ENCODE data around the gene GCNA.
"Not testable (repeated sequence)": the region's sequence is repeated elsewhere in the genome, so short reads cannot be mapped to it uniquely, and the experiment has no call there.

Gene GCNA

DNA sequence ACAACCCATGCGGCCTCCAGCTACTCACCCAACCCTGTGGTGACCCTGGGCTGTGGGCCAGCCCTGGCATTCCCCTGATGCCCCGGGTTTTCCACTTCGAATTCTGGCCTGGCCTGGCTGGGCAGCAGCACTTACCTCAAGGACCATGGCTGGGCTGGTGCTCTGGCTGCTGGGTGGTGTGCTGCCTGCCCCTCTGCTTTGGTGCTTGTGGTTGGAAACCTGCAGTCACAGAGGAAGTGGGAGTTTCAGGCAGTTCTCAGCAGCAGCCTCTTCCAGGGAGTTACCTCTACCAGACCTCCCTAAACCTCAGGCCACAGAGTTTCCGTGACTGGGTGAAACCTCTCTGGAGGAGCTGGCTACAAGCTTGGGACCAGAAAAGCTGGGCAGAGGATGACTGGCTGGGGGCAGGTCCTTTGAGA lies 40.1 kb downstream of the GCNA start, which contains the start of gene CXCR3:
CXCR3 (minus strand) TSS at position 209 of the 419 bp plus-strand sequence; CDS start at position 147, 62 bp downstream.
- no peak for DNase-seq

DNA sequence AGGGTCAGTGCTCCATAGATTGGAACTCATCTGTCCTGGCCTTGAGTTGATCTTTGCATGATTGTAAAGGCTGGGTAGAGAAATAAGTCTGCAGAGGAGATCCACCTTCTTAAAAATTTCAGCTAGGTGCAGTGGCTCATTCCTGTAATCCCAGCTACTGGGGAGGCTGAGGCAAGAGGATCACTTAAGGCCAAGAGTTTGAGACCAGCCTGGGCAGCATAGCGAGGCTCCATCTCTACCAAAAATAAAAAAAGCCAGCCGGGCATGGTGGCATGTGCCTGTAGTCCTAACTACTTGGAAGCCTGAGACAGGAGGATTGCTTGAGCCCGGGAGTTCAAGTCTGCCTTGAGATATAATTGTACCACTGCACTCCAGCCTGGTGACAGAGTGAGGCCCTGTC lies 40.5 kb downstream of the GCNA start:
- DNase-seq = no peak

DNA sequence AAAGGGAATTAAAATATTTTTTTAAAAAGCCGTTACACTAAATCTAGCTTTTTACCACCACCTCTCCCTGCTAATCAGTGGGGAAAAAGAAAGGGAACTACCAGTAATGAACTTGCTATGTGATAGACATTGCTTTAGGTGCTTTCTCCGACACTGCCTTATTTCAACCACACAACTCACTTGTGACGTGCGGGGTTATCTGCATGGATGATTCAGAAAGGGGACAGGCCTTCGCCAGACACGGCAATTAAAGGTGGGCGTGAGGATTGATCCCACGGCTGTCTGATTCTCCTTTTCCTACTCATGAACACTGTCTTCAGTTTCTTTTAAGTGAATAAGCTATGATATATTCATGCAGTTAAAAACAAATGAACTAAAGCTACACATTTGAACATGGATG lies 41.0 kb downstream of the GCNA start:
- no peak for DNase-seq

DNA sequence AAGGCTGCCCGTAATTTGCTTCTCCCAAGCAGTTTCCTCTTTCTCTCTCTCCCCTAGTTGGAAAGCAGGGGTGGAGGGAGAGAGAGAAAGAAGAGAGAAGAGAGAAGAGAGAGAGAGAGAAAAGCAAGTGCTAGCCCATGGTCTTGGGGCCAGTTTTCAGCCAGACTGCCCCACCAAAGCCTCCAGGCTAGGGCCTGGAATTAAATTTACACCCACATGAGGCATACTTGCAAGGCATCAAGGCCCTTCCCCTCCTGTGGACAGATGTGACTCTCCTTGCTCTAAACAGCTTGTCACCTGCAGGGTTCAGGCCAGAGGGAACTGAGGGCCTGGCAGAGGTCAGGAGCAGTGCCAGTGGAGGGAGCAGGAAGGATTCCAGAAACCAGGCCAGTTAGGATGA lies 41.7 kb downstream of the GCNA start:
- no peak for DNase-seq

DNA sequence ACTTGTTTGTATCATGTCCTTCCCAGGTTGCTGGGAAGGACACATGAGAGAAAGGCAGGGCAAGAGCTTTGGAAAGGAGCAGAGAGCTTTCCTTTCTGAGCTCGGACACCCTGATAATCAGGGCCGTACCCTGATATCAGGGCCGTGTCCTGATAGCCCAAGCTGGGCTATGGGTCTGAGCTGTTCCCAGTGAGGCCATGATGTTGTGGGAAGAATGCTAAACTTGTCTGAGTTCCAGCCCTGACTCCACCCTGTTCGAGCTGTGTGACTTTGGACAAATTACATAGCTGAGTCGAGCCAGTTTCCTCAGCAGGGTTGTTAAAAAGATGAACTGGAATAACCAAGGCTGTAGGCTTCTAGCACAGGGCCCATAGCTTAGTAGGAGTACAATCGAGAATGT lies 43.4 kb downstream of the GCNA start:
- no peak for DNase-seq

DNA sequence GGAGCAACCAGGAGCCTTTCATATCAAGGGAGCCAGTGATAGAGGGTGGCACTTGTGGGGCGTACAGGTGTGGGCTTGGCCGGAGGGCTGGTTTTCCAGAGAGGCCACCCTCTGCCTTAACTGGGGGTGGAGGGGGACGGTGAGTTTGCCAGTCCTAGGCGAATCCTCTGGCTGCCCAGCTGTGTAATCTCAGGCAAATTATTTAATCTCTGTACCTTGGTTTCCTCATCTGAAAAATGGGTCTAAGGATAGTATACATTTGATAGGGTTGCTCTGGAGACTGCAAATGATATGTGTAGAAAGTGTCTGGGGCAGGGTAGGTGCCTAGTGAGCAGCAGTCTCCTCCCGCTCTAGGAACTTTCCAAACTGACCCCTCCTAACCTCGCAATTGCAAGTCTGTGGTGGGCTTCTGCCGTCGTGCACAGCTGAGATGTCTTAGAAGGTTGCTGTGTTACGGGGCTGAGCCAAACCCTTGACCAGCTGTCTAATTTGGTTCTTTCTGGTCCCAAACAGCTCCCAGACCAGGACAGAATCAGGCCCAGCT lies 43.9 kb downstream of the GCNA start:
- DNase-seq = no peak

DNA sequence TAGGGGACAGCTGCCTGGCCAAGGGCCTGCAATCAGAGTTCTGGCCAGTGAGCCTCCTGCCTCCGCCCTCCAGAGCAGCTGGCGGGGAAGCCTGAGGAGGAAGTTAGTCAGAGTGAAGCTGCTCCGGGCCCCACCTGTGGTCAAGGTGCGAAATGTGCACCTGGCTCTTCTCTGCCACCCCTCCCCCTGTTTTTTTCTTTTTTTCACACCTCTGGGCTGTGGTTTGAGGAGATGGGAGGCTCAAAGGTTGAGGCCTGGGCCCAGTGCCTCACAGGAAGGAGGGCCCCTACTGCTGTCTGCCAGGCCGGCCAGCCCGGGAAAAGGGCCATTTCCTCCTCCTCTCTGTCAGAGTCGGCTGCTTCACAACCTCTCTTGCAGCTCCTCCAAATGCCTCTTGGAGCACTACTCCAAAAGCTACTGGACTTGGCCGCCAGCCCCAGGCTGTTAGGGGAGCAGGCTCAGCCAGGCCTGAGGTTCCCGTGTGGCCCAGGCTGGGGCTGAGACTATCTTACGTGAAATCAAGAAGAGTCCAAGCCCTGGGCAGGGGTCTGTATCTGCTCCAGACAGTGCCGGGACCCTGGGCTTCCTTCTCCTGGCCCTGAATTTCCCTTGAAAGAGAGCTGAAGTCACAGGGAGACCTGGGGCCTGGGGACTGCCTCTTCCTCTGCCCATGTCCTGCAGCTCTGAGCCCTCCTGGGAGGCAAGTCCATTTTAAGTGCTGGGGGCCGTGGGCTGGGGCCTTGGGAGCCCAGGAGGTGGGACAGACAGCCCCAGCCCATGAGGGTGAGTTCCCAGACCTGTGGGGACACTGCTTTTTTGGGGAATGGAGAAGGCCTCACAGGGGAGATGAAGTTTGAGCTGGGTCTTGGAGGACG lies 44.6 kb downstream of the GCNA start:
- no peak for DNase-seq

DNA sequence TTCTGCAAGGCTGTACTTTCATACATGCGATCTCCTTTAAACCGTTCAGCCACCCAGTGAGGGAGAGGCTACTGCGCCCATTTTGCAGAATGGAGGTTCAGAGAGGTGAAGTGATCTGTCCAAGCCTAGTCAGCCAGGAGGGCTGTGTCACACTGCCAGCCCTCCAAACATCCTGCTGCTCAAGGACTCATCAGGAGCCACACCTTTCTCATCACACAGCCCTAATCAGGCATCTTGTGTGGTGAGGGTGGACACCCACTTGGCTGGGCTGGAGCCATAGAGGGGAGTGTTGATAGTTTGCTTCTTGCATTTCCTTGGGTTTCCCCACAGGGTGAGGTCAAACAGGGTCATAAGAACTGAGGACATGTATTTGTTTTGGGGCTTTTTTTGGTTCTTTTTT lies 45.5 kb downstream of the GCNA start:
- no peak for DNase-seq

DNA sequence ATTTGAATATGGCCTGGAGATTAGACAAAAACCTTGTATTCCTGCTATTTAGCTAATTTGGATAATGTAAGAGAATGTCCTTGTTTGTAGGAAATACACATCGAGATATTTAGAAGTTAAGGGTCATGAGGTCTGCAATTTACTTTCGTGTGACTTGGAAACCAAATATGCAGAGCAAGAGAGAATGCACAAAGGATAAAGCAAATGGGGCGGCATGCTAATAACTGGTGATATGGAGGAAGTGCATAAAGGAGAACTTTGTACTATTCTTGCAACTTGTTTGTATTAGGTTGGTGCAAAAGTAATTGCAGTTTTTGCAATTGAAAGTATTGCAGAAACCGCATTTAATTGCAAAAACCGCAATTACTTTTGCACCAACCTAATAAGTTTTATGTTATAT lies 47.2 kb downstream of the GCNA start:
- no peak for DNase-seq

DNA sequence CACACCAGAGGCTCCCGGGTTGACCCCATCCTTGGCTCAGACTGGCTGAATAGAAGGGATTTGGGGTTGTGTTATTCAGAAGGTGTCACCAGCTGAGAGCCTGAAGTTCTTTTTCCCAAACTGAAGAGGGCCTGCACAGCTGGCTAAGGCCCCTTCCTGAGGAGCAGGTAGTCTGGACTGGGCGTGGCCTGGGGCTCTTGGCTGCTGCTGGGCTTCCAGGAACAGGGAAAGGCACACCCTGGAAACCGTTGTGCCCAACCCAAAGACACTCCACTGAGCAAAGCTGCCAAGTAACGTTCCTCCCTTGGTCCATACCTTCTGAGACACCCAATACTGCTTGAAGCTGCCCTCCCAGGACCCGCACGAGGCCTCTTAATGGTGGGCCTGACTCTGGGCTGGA lies 48.3 kb downstream of the GCNA start:
- DNase-seq = no peak

DNA sequence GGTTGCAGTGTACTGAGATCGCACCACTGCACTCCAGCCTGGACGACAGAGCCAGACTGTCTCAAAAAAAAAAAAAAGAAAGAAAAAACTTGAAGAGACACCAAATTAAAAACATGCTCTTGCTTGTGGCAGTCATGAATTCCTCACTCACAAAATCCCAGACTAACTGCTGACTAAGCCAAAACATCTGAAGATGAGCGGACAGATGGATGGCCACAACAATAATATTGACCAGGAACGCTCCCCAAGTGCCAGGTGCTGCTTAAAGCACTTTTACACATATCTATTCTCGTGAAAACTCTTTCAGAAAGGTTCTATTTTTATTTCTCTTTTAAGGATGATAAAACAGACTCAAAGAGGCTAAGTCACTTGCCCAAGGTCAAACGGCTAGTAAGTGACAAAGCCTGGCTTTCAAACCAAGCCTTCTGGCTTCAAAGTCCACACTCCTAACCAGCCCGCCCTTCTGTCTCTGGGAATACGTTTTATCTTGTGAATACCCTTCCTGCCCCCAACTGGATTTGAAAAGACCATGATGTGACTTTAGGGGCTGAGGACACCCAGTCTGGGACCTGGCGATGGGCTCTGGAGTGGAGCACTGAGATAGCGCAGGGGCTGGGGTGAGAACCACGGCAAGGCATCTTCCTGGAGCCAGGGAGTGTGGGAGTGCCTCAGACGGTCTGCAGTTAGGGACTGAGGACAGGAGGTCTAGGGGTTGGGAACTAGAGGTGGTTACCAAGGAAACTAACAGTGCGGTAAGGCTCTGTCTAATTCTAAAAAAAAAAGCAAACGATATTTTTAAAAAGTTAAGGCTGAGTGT lies 49.6 kb downstream of the GCNA start:
- no peak for DNase-seq

DNA sequence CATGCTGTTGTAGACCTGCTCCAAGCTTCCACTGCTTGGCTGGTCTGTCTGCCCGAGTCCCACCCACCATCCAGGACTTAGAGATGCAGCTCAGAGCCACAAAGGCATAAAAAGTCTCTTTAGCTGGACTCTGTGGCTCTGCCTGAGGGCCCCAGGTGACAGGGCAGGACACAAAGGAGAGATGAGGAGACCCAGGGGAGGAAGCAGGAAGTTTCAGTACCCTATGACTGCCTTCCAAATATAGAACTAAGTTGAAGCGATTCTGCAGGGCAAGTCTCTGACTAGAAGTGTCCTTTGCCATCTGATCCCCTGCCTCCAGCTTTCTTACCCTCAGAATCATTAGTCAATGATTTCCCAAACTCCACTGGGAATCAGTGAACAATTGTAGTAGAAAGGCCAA lies 51.2 kb downstream of the GCNA start:
- DNase-seq = no peak

DNA sequence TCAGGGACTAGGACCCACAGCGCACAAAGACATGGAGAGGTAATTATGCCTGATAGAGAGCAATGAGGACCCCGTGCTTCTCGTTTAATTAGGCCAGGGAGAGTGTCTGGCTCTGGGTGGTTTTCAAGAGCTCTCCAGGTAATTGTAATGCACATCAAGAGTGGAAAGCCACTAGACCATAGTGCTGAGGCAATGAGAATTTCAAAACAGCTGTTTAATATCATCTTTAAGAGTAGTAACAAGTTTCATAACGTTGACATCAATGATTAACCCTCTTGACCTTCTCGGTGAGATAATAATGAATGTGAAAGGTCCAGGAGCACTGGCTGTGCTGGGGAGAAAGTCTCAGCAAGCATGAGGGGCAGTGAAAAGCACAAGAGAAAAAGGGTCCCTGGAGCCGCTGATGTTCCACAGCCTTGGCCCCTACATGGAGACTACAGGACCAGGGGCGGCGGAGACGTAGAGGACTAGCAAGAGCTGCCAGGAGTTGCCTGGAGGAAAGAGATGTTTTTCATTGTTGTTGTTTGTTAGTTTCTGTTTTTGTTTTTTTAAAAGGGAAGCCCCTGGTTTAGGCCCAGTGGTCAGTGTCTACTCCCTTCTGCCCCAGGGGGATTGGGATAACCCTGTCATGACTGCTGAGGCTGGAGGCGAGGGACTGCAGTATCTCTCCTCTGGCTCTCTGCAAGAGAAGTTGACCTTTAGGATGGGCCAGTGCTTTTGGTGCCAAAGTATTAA lies 54.9 kb downstream of the GCNA start:
- DNase-seq = peak; percentile 26

DNA sequence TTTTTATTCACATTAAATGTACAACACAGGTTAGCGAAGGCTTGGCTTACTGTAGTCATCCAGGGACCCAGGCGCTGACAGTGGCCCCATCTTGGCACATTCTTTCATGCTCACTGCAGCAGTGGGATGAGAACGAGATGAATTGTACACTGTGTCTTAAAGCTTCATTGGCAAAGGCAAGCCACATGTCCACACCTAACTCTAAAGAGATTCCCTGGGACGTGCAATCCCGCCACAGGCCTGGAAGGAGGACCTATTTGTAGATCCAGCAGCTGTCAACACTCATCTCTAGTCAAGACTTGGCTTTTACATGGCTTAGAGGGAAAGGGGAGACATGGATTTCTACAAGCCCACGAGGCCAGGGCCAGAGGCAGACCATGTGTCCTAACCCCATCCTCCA lies 56.1 kb downstream of the GCNA start:
- DNase-seq = no peak

DNA sequence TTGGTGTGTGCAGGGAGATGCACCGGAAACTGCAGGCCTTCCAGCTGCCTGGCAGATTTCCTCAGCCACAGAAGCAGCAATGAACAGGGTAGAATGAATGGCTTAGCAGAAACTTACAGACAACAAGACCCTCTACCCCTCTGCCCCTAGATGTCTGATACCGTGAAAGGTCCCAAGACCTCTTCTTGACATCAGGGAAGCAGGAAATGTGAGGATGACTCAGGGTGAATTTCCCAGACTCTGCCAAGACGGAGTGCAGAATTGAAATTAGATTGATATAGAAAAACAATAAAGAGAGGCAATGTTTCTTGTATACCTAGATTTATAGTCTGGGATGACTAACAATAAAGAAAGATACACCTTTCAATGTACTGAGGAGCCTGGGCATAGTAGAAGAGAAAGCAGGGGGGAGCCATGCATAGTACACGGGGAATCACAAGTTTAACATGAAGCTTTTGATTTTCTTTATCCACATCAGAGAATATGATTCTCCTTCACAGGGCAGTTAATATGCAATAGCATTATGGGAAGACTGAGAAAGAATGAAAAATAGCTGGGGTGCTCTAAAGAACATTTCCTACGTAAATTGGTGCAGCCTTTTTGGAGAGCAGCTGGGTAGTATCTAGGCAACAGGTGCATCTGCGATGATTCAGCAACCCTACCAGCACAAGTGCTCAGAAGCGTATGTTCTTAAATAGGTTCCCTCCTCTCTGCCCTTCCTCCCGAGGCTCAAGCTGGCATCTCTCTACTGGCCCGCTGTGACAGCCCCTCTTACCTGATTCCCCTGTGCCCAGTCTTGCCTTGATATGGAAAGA lies 58.4 kb downstream of the GCNA start:
- DNase-seq = peak; percentile 39

DNA sequence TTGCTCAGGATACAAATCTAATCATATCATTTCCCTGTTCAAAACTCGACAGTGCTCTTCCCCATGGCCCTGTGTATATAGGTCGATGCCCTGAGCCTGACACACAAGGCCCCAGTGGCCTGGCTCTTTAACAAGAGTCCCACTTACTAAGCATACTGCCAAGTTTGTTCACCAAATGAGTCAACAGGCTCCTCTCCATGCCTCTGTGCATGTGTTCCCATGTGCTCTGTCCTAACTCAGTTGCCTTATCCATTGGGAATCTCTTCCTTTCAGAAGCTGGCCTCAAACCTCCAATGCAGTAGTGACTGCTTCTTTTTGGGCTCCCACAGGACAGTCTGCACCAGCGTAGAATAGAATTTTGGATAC lies 59.0 kb downstream of the GCNA start:
- DNase-seq = no peak

DNA sequence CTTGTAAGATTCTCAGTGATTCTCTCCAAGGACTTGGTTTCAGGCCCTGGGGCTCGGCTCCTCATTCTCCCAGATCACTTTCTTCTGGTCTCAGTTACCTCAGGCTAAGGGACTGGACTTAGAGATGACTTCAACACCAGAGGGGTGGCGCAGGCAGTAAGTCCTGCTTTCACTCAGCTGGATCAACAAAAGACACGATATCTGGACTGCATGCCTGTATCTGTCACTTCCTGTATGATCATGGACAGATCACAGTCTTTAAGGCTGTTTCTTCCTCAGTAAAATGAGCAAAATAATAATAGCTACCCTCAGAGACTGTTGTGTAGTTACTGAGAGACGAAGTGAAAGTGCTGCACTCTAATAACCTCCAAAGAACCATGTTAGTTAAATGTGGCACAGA lies 59.6 kb downstream of the GCNA start:
- DNase-seq = no peak

DNA sequence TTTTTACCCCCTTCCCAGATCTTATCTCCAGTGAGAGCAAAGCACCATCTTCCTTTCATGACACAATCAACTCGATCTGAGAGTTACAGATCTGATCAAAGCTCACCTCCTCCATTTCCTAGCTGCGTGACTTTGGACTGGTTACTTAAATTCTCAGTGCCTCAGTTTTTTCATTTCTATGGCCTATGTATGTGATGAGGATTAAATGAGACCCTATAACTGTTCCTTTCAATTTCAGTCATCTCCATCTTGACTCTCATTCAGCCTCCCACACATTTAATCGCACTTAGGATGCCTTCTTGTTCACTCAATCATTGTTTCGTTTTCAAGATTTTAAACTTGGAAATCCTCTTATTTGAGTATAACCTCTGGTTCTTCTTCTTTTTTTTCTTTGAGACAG lies 60.2 kb downstream of the GCNA start:
- DNase-seq = no peak

DNA sequence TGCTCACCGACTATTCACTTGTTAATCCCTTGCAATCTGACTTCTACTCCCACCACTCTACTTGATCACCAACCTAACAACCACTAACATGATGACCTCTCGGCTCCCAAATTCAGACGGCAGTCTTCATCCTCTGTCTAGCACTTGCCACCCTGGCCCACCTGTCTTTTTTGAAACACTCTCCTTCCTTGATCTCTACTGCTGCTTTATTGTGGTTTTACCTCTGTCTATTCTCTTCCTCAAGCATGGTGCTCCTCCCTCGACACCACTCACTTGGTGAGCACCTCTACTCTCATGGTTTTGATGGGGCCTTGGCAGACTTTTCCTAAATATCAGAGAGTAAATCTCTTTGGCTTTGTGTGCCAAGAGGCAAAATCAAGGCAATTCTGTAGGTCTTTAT lies 61.8 kb downstream of the GCNA start:
- no peak for DNase-seq

DNA sequence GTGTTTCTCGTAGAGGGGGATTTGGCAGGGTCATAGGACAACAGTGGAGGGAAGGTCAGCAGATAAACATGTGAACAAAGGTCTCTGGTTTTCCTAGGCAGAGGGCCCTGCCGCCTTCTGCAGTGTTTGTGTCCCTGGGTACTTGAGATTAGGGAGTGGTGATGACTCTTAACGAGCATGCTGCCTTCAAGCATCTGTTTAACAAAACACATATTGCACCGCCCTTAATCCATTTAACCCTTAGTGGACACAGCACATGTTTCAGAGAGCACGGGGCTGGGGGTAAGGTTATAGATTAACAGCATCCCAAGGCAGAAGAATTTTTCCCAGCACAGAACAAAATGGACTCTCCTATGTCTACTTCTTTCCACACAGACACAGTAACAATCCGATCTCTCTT lies 66.2 kb downstream of the GCNA start:
- not testable (repeated sequence) for DNase-seq

DNA sequence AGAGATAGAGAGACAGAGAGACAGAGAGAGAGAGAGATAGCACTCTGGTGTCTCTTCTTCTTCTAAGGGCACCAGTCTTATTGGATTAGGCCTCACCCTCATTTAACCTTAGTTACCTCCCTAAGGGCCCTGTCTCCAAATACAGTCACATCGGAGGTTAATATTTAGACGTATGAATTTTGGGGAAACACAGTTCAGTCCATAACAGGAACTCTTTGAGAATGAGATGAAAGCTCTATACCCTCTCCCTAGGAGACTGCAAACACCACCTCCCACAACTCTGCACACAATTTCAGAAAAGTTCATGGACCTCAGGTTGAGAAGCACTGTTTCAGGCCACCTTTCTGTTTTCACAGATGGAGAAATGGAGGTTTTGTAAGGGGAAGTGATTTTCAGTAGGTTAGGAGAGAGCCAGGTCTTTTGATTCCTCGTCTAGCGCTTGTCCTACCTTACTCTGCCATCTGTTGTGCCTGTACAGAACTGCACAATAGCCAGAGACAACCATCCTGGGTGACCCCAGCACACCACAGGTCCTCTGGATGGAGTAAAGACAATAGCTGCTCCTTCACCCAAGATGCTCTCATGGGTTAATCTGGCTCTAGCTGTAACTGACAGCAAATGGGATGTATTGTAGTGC lies 72.2 kb downstream of the GCNA start:
- DNase-seq = no peak

DNA sequence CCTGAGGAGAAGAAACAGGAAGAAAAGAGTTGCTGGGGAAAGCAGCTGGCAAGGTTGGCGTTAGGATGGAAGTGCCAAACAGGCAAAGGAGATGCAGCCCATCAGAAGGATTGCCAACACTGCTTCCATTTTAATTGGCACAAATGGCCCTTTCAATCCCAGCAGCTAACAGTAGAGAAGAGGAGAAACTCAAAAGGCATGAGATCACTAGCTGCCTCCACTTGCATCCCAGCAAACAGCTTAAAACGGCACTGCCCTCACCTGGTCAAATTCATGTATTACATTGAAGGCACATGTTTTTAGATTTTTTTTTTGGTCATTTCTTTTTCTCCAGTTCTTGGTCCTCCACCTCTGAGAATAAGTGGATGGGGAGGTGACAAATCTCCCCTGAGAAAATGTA lies 74.2 kb downstream of the GCNA start:
- DNase-seq = peak; percentile 36
